DND-41 (cell line): ENCODE results near the gene FHL2.

Experiments used
- CTCF ChIP-seq: IDR thresholded peaks from 2 replicates; pipeline ENCODE4 v1.5.1; 2012; ENCODE audit warnings: borderline replicate concordance, low read length, moderate library complexity, mild to moderate bottlenecking; ENCODE audit not compliant: poor library complexity, severe bottlenecking; ENCODE audit errors: extremely low read depth
- EZH2 ChIP-seq: IDR thresholded peaks from 3 replicates; pipeline ENCODE4 v1.6.1; 2012; ENCODE audit warnings: borderline replicate concordance, low read depth, mild to moderate bottlenecking, moderate library complexity, low read length, inconsistent platforms; ENCODE audit not compliant: severe bottlenecking

- TF ChIP-seq CTCF (no peak), EZH2 (no peak)
These were observed 2.4 kb downstream of the FHL2 start for GRCh38 chr2:105396254-105397024.
